CD4-positive, alpha-beta T cell treated with Interleukin-4 for 1 hour (primary cell): ENCODE results near the gene B4GALNT3.
A peak's percentile ranks its signal among the peaks of the same experiment; 100 is the strongest.
"Not testable (repeated sequence)": the region's sequence is repeated elsewhere in the genome, so short reads cannot be mapped to it uniquely, and the experiment has no call there.

Experiments
- DNase-seq, 2 donors: peaks; one replicate each; pipeline ENCODE4 v3.0.0-alpha.2; 2020 to 2022

Gene B4GALNT3

DNA sequence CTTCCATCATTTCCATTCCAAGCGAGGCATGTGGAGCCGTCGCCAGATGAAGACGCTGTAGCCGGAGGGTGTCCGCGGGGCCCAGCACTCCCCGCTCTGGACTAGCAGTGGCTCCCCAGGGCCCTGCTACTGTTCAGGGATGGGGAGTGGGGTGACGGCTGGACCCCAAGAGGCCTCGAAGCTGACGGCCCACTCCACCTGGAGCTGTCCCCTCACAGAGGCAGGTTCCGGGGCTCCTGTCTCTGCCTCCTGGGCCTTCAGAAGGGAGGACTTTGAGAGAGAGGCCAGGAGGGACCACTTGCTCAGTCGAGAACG lies 101.6 kb downstream of the B4GALNT3 start:
- DNase-seq = no peak

DNA sequence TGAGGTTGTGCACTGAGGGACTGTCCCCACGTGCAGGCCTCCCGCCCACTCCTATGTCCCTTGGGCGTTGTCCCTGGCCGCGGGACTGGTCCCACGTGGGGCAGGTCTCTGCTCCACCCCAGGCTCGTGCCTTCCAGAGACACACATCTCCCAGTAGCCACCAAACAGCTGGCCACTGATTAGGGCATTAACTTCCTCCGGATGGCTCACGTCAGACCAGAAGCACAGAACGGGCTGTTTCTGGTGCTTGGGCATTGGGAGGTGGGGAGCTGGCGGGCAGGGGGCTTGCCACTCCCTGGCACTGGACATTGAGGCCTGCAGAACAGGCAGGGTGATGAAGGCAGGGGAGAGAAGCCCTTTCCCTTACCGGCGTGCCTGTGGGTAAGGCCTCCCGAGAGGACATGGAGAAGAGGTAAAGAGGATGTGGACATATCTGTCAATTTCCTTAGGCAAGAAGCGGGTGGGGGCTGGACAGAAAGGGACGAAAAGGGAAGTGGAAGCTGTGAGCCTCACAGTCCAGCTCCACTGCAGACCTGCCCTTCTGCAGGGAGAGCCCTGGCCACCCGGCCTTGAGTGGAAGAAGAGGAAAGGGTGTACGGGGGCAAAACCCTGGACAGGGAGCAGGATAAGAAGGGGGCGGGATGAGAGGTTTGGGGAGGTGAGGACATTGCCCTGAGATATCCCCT lies 102.3 kb downstream of the B4GALNT3 start:
- DNase-seq = peak in 1 of 2 donors; percentile 49

DNA sequence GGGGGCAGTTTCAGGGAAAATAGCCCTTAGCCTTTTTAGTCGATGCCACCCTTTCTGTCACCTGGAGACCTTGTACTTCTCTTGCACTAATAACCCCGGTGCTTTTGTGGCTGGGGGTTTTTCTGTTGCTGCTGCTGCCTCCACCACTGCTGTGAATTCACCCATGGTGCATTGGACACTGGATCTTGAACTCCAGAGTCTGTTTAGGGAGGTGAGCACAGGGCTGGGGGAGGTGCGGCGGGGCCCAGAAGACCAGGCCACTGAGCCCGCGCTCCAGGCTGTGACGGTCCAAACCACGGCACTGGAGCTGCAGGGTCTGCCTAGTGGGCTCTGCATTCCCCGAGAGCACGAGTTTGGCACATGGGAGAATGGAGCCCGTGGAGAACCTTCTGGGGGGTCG lies 102.9 kb downstream of the B4GALNT3 start:
- DNase-seq = no peak

DNA sequence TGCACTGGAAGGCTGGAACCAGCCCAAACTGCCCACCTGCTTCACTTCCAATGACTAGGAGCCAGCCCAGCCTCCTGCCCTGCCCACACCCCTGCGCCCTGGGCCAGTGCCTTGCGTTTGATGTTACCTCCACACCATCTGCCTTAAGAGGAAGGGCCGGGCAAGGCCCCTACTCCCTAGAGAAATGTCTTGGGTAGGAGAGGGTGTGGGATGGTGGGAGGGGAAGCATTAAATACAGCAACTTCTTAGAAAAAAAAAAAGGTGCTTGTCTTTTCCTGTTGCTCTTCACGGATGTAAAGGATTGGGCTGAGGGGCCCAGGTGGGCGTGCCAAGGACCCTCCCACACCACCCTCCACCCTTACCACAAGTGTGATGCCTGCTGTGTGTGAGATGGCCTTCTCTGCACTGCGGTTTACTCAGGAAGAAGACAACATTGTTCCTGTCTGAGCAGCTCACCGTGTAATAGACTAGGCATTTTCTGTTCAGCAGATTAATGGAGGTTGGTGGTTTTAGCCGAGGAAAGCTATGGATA lies 103.6 kb downstream of the B4GALNT3 start:
- DNase-seq = peak; percentile 67 to 78

DNA sequence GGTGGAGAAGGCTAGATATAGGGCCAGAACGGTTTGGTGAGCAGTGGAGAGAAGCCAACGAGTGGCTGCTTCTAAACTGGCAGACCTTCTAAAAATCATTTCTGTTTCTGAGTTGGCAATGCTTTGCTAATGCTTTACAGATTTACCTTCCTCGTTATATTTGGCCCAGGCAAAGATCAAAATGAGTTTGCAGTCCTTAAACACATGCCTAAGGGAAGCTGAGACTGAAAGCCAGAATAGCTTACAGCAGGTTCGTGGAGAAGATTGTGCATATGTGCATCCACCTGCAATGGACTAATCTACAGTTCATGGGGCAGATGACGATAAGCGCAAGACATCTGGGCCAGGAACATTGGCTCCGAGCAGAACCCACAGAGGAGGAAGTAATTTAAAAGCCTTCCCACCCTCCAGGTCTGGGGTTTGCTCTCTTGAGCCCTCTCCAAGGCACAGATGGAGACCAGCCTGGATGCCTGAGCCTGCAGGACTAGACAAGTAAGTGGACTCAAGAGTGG lies 104.1 kb downstream of the B4GALNT3 start:
- no peak for DNase-seq

DNA sequence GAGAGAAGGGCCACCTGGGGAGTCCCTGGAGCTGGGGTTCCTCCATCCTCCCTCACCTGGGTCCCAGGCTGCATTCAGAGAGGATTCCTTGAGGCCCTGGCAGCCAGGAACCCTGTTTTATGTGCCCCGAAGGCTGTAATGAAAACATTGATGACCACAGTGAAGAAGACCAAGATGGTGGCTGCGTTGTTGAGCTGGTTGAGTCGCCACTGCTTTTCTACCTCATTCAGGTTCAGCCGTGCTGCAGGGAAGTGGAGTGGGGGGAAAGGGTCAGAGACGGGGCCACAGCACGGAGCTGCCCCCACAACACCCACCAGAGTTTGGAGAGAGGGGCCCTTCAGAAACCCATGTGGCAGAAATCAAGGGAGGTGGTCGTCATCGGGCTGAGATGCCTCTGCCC lies 105.4 kb downstream of the B4GALNT3 start:
- DNase-seq = no peak

DNA sequence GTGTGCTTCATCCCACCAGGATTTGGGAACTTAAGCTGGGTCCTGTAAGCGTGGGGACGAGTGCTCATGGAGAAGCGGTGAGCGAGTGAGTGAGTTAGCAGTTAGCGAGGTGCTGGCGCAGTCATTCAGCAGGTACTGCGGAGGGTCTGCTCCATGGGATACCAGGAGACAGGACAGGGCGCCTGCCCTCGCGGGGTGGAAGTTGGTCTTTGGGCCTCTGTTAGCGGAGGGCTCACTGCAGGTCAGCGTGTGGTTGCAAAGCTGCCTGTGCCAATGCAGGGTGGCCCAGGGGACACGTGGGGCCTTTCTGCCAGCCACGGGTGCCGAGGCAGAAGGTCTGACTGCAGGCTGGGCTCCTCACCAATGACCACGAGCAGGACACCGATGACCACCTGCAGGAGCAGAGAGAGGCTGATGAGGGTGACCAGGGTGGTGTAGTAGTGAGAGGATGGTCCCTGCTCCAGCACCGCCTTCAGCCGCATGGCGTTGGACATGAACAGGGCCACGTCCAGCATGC lies 105.9 kb downstream of the B4GALNT3 start:
- DNase-seq = no peak

DNA sequence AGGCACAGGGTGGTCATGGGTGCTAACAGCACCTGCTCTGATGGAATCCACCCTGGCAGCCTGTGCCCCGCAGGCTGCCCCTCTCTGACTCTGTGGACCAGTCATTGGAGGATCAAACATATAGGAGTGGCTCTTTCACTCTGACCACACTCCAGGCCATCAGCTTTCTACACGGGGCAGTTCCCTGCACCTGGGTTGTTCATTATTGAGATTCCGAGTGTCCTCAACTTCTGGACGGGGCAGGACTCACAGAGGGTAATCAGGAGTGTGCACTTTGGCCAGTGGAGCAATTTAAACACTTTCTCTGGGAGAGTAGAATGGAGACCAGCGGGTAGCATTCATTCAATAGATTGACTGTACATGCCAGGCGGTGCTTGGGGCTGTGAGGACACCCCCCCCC lies 108.7 kb downstream of the B4GALNT3 start:
- no peak for DNase-seq

DNA sequence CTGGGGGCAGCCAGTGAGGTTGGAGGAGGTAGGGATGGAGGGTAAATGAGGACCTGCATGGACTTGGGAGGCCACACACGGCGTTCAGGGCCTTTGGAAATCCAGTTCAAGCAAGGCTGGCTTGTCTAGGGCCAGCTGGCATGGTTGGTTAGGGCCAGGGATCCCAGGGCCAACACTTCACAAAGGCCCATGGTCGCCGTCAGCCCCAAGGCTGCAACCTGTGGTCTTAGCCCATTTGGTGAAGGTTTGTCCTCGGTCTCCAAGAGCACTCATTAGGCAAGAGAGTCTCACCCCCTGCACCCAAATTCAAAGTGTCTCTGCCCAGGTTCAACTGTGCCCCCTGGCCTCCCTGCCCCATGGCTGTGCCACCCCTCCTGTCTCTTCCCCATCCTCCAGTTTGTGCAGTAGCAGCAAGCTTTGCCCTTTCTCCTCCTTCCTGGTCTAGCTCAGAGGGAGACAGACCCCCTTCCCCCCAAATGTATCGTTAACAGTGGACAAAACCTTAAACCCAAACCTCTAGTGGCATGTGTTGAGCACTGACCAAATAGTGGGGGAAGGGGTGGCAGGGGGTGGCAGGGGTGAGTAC lies 109.4 kb downstream of the B4GALNT3 start:
- no peak for DNase-seq

DNA sequence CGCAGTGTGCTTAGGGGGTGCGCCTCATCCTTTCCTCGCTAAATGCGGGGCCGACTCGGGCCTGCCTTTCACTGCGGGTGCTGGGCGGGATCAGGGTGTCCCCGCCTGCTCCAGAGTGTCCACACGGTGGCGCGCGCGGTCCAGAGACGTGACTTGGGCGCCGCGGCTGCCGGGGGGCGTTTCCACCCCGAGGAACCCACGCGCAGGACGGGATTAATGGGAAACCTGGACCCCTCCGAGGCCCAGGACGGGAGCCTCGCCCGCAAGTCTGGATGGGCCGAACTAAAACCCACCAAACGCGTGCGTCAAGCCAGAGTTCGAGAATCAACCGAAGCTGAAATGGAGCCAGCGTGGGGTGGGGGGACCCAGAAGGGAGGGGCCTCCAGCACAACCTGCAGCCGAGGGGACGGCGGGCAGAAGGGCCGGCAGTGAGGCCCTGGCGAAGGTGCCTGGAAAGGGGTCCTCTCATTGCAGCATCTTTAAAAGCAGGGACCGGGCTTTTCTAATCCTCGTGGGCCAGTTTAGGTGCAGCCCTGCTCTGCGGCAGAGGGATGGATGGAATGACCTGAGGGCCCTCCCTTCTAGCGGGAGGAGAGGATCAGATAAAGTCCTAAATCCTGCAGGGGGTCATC lies 110.2 kb downstream of the B4GALNT3 start:
- peak; percentile 83 to 84 for DNase-seq

DNA sequence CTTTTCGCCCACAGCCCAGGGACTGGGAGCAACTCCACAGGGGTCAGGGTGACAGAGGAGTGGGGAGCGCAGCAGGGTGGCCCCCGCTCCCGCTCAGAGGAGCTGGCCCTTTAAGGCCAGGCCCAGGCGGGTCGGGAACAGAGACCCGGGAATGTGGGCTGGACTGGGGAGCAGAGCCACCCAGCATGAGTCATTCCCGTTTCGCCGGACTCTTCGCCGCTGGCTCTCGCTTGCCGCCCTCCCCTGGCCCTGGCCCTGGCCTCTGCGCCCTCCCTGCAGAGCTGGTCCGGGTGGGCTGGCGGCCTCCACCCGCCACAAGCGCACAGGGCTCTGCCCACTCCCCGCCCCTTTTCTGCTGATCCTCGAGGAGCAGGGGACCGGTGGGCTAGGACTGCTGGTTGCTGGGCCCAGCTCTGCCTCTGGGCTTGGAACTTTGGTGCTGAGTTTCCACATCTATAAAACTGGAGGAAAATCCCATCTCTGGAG lies 110.7 kb downstream of the B4GALNT3 start:
- DNase-seq = no peak

DNA sequence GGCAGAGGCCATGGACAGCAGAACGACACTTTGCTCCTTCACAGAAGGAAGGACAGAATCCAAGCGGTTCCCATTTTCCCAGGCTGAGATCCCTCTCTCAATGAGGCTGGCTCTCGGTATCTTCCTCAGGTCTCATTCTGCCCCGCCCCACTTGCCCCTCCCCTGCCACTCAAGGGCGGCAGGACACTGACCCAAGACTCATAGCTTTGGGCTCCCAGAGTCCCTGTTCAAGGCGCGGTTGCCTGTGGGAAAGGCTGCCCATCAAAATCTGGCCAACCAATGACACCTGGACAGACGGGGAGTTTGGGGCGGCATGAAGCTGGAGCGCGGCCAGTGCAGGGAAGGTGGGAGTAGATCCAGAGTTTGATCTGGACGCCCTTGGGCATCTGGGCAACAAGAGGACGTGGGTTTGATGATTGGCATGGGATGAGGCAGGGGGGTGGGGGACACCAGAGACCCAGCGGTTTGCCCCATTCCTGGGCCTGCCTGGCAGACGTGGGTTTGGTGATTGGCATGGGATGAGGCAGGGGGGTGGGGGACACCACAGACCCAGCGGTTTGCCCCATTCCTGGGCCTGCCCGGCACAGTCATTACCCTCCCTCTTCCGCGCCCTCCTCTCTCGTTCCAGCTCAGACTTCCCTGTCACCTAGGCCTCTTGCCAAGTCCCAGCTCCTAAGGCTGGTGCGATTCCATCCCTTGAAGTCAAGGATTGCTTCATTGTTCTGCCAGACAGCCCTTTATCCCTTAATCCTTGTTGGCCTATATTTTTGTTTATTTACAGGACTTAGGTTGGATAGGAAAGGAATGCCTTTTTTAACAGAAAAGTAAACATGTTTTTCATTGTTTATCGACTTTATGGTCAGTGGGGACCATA lies 111.4 kb downstream of the B4GALNT3 start:
- DNase-seq = no peak

DNA sequence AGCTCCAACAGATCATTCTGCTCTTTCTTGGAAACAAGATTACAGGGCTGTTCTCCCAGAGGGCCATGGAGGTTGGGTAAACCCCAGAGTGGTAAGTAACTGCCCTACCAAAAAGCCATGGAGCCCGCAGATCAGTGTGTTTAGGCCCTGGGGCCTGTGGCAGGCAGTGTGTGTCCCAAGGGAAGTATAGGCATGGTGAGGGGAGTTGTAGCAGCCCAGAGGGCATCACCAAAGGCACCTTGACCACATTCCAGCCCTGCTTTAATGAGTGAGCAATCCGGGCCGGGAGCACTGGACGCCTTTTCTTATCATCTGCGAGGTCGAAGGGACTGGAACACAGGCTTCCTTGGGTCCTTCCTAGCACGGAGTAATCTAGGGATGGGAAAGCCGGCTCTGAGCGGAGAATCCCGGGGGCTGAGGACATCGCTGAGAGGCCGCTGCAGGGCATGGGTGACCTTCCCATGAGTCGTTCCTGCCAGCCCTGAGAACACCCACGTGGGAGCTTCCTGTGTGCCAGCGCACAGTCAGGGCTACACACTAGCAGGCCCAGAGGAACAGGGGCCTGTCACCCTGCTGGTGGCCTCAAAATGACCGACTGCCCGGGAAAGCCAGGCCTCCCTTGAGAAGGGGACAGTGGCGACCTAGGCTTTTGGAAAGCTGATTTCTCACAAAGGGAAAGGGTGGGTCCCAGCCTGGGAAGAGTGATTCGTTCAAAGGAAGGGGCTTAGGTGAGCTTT lies 112.2 kb downstream of the B4GALNT3 start:
- DNase-seq = no peak

DNA sequence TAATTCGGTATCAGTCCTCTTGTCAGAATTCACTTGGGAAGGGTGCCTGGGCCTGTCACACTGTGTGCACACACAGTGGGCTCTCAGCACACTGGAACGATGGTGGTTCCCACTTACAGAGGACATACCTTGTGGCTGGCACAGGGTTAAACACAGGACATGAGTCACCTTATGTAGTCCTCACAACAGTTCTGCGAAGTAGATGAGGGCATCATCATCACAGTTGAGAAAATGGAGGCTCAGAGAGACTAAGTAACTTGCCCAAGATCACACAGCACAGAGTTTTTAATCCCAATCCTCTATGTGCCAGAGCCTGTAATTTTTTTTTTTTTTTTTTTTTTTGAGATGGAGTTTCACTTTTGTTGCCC lies 112.8 kb downstream of the B4GALNT3 start:
- no peak for DNase-seq

DNA sequence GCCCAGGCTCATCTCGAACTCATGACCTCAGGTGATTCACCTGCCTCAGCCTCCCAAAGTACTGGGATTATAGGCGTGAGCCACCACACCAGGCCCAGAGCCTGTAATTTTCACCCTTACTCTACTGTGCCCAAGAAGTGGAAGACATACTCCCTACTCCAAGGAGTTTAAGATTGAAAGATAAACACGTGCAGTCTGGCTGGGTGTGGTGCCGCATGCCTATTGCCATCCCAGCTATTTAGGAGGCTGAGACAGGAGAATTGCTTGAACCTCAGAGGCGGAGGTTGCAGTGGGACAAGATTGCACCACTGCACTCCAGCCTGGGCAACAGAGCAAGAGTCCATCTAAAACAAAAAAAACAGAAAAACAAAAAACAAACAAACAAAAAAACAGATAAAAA lies 113.5 kb downstream of the B4GALNT3 start:
- no peak for DNase-seq

DNA sequence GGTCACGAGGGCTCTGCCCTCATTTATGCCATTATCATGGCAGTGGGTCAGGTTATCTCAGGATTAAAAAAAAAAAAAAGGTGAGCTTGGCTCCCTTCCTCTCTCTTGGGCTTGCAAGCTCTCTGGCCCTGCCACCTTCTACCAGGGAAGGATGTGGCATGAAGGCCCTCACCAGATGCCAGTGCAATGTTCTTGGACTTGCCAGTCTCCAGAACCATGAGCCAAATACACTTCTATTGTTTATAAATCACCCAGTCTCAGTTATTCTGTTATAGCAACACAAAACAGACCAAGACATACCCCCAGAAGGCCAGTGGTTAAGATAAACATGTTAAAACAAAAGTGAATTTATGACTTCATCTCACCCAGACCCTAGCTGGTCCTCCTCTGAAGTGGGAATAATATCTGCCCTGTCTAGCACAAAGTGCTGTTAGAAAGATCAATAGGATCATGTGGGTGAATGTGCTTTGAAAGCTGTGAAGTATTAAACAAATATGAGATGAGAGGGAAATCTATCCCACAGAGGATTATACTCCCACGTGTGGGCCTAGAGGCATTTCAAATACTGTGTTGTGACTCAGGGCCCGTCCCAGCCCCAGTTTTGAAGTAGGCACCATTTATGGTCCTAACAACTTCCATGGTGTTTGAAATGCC lies 114.9 kb downstream of the B4GALNT3 start:
- DNase-seq = no peak

DNA sequence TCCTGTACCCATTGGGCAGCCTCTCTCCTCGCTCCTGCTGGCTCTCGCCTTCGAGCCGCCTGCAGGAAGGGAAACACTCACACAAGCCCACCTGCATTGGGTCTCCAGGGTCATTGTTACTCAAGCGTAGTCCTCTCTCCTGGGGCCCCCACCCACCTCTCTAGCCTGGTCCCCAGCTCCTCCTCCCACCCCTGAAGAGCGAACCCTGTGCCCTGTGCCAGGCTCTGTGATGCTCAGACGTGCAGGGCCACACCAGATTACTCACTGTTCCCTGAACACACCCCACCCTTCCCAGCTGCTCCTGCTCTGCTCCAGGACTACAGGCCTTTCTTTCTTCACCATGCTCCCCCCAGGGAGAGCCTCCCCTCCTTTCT lies 115.4 kb downstream of the B4GALNT3 start:
- DNase-seq = no peak

DNA sequence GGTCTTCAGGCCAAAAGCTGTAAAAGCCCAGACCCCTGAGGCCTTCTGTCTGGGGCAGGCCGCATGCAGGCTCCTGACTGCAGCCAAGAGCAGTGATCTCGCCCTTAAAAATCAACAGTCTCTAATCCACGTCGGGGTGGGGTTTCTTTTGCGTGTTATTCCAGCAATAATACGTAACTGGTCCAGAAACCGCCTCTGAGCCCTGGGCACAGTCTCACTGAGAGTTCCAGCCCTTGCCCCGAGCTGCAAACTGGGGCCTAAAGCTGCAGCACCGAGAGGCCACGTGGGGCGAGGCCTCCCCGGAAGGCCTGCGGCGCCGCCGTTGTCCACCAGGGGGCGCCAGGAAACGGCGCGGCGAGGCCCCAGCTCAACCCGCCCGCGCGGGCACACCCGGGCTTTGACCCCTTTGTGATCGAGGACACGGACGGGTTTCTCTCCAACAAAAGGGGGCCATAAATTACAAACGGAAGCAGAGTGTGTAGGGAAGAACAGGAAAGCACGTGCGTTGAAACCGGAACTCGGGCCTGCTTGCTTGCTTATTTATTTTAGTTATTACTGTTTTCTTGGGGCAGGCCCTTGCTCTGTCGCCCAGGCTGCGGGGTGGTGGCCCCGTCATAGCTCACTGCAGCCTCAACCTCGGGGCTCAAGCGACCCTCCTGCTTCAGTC lies 116.3 kb downstream of the B4GALNT3 start:
- DNase-seq = peak; percentile 75 to 85

DNA sequence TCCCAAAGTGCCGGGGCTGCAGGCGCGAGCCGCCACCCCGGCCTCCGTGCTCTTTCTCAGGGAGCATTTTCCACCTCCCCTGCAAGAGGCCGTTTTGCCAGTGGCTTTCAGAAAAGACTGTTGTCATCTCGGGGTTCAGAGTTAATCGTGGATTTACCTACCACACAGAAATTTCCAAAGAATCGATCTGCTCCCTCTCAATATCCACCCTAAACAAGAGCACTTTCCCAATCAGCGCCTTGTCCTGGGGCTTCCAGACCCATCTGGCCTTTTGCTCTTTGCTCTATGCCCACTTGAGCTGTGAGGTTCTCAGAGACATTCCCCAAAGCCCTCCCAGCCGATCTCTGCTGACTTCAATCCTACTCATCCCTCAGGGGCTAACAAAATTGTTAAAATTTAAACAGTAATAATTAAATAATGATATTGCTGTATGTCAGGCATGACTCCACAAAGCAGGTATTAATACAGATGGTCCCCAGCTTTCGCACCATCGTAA lies 116.9 kb downstream of the B4GALNT3 start:
- DNase-seq = no peak

DNA sequence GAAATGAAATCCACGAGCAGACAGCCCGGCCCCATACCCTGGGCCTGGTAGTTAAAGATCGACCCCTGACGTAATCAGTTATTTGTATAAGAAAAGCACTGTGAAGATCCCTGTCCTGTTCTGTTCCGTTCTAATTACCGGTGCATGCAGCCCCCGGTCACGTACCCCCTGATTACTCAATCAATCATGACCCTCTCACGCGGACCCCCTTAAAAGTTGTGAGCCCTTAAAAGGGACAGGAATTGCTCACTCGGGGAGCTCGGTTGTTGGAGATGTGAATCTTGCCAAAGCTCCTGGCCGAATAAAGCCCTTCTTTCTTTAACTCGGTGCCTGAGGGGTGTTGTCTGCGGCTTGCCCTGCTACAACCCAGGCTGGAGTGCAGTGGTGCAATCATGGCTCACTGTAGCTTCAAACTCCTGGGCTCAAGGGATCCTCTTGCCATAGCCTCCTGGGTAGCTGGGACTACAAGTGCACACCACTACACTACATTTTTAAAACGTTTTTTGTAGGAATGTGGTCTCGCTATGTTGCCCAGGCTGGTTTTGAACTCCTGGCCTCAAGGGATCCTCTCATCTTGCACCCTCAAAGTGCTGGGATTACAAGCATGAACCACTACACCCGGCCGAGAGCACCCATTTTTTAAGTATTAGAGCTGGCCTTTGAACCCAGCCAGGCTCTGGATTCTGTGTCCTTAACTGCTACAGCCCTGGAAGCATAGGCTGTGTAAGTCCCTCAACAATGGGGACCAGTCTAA lies 118.4 kb downstream of the B4GALNT3 start:
- DNase-seq = not testable (repeated sequence)
